Subcutaneous abdominal adipose tissue (tissue), 5 donors: Measurements from ENCODE around the gene UBTF.

Experiments
- H3K27ac ChIP-seq: one replicate; pipeline ENCODE4 v1.7.0; 2013; ENCODE audit warnings: low read depth, mild to moderate bottlenecking, inconsistent platforms, low read length, moderate library complexity
- H3K27me3 ChIP-seq, 5 donors: one replicate each; pipeline ENCODE4 v1.7.0; 2013; ENCODE audit warnings: low read length in 5 of 5, inconsistent platforms in 1 of 5; ENCODE audit not compliant: control insufficient read depth in 5 of 5, insufficient read depth in 4 of 5
- H3K36me3 ChIP-seq, 5 donors: one replicate each; pipeline ENCODE4 v1.7.0; 2013; ENCODE audit warnings: low read length in 5 of 5; ENCODE audit not compliant: control insufficient read depth in 5 of 5, insufficient read depth in 5 of 5
- H3K4me1 ChIP-seq, 5 donors: one replicate each; pipeline ENCODE4 v1.7.0; 2013; ENCODE audit warnings: low read length in 5 of 5, mild to moderate bottlenecking in 3 of 5, moderate library complexity in 1 of 5; ENCODE audit not compliant: control insufficient read depth in 5 of 5, insufficient read depth in 5 of 5
- H3K4me3 ChIP-seq, 5 donors: one replicate each; pipeline ENCODE4 v1.7.0; 2013; ENCODE audit warnings: low read length in 5 of 5, low read depth in 1 of 5
- H3K9ac ChIP-seq, 5 donors: one replicate each; pipeline ENCODE4 v1.7.0; 2013; ENCODE audit warnings: low read length in 5 of 5, mild to moderate bottlenecking in 4 of 5, moderate library complexity in 3 of 5
- H3K9me3 ChIP-seq, 5 donors: one replicate each; pipeline ENCODE4 v1.7.0; 2013; ENCODE audit warnings: low read length in 5 of 5; ENCODE audit not compliant: control insufficient read depth in 5 of 5
- donor health status: healthy.
- donor health status: healthy.
- donor health status: healthy.
- donor health status: healthy.
- donor health status: healthy.

UBTF gene, protein sequence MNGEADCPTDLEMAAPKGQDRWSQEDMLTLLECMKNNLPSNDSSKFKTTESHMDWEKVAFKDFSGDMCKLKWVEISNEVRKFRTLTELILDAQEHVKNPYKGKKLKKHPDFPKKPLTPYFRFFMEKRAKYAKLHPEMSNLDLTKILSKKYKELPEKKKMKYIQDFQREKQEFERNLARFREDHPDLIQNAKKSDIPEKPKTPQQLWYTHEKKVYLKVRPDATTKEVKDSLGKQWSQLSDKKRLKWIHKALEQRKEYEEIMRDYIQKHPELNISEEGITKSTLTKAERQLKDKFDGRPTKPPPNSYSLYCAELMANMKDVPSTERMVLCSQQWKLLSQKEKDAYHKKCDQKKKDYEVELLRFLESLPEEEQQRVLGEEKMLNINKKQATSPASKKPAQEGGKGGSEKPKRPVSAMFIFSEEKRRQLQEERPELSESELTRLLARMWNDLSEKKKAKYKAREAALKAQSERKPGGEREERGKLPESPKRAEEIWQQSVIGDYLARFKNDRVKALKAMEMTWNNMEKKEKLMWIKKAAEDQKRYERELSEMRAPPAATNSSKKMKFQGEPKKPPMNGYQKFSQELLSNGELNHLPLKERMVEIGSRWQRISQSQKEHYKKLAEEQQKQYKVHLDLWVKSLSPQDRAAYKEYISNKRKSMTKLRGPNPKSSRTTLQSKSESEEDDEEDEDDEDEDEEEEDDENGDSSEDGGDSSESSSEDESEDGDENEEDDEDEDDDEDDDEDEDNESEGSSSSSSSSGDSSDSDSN

DNA sequence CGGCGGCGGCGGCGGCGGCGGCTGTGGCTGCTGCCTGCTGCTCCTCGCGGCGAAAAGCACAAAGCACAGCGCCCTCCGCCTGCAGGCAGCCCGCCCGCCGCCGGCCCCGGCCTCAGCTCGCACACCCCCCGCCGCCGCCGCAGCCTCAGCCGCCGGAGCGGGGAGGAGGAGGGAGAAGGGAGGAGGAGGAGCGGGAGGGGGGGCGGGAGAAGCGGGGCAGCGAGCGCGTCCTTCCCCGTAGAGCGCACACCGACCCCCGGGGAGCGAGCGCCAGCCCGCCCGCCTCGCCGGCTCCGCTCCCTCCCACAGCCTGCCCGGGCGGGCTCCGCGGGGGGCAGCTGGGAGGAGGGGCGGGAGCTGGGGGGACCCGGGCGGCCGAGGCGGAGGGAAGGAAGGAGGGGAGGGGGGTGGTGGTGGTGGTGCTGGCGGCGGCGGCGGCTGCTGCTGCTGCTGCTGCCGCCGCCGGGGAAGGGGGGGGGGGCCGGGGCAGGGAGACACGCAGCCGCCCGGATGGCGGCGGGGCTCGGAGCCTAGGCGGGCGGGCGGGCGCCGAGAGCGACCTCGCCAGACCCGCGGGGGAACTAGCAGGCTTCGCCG lies at the start of gene UBTF:
Gene UBTF, minus strand, starts transcription at position 60 of the 597 bp plus-strand sequence. CDS start 1,446 bp downstream, outside the sequence.
- H3K4me1 ChIP-seq: peaks cover 17 to 51% (median 48%) of the 10 kb centered on the region in 5 donors
- H3K9ac ChIP-seq: peak within 1 kb of the TSS in 4 of 5 donors; percentile 71 to 89 (median 78)

DNA sequence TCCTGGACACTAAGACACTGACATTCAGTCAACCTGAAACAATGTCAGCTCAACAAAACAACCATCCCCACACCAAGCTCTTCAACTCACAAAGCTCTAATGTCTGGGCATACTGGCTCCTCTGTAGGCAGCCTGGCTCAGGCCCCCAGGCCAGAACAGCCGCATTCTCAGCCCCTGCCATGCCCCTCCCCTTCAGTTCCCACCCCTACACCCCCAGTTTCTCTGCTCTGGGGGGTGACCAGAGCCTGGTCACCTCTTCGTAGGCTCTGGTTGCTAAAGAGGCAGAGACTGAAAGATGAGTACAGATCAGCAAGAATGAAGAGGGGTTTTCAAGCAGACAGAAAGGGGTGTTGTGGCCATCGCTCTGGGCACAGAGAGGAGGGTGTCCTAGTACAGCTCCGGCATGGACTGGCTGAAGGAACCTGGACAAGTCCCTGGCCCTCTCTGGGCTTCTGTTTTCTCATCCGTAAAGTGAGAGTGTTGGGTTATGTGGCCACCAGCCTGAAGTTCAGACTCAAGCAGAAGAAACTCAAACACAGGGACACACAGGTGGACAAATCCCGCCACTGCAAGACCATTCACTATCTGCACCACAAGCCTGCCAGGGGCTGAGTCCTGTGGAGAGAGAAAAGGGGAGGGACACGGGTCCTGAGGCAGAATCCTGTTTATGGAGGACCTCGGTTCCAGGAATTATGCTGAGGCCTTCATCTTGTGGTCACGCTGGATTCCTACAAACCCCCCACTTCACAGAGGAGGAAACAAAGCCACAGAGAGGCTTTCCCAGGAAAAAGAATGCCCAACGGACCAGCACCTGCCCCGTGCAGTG lies 49.4 kb upstream of the UBTF start:
- Histone ChIP-seq H3K4me1 (peaks cover 0 to 19% (median 4%) of the 10 kb centered on the region in 5 donors), H3K9ac (no peak overlapping the region), H3K27ac (no peak overlapping the region), H3K36me3 (no peaks in the 10 kb centered on the region), H3K9me3 (no peaks in the 10 kb centered on the region), H3K4me3 (no peak overlapping the region), H3K27me3 (peaks cover 0 to 13% (median 11%) of the 10 kb centered on the region in 5 donors)

More for the DNA sequence above, at the start of gene UBTF:
- Histone ChIP-seq H3K4me3 (peak within 1 kb of the TSS in 4 of 5 donors; percentile 71 to 89 (median 86)), H3K36me3 (peaks cover 3 to 25% (median 22%) of the 10 kb centered on the region in 5 donors), H3K27me3 (no peaks in the 10 kb centered on the region), H3K9me3 (no peaks in the 10 kb centered on the region), H3K27ac (peak within 1 kb of the TSS; percentile 88)

DNA sequence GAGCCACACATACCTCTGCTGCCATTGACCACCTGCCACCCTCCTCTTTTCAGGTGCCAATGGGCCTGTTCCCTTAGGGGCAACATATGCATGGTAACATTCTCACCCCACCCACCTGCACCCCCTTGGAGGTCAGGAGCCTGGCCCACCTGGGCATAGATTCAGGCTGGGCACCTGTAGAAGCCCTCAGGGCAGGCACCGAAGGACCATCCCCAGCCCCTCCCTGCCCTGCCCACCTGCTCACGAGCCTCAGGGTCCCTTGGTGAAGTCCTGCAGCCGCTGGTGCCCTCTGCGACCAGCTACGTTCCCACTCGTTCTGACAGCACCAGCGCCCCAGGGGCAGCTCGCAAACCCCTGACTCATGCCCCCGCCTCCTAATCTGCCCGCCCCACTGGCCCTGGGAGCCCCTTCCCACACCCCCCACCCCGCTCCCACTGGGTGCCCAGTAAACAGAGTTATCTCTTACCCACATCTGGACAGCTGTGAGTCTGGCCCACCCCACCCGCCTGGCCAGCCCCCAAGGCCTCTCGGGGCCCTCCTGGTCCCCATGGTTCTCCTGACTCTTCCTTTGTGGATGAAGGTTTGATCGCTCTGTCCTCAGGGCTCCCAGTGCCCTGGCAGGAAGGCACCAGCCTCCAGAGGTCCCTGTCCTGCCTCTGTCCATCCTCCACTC lies 48.5 kb upstream of the UBTF start, which contains the start of gene SLC4A1:
Gene SLC4A1, minus strand, starts transcription at position 318 of the 673 bp plus-strand sequence. CDS start 5,269 bp downstream, outside the sequence.
- no peak within 1 kb of the TSS for H3K9ac ChIP-seq
- H3K27ac ChIP-seq: no peak within 1 kb of the TSS

DNA sequence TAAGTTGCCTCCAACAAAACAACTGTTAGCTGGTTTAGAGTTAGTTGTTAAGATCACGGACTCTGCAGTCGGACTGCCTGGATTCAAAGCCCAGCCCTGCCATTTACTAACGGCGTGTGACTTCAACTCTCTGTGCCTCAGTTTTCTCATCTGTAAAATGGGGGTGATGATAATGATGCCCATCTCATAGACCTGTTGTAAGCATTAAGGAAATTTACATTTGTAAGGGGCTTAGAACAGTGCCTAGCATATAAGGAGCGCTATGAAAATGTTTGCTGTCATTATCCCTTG lies 47.6 kb upstream of the UBTF start:
- H3K27ac ChIP-seq: no peak overlapping the region
- no peak overlapping the region for H3K9ac ChIP-seq
- H3K27me3 ChIP-seq: peaks cover 0 to 5% (median 4%) of the 10 kb centered on the region in 5 donors

More for the DNA sequence above, 48.5 kb upstream of the UBTF start, which contains the start of gene SLC4A1:
- H3K4me1 ChIP-seq: peaks cover 0 to 18% (median 4%) of the 10 kb centered on the region in 5 donors
- H3K9me3 ChIP-seq: no peaks in the 10 kb centered on the region
- H3K27me3 ChIP-seq: peaks cover 0 to 12% (median 10%) of the 10 kb centered on the region in 5 donors
- H3K36me3 ChIP-seq: no peaks in the 10 kb centered on the region
- no peak within 1 kb of the TSS for H3K4me3 ChIP-seq

DNA sequence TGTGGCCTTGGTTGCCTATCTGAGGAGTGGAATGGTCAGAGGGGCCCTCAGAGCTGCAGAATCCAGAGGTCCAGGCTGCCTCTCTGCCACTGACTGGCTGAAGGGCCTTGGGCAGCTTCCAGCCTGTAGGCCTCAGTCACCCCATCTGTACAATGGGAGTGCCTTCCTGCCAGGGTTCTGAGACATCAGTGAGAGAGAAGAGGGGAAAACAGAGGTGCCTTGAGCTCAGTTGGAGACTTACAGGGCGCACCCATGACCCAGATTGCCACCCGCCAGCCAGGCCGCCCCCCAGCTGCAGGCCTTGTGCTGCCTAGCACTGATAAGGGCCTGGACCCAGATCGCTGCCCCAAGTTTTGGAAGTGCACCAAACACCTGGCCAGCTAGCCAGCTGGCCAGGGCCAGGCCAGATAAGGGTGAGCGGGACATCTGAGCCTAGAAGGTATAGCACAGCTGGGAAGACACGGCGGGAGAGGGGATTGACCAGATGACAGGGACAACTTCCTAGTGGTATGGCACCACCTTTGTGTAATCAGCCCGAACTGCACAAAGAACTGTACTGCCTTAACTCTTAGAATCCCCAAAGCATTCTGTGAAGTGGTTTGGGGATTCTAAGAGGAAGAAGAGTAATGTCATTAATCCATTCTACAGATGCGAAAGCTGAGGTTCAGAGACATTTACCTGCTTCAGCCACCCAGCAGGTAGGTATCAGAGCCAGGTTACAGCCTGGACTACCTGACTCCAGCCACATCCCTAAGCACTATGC lies 47.1 kb upstream of the UBTF start:
- no peaks in the 10 kb centered on the region for H3K27me3 ChIP-seq
- H3K36me3 ChIP-seq: no peaks in the 10 kb centered on the region

More for the DNA sequence above, 47.6 kb upstream of the UBTF start:
- Histone ChIP-seq H3K9me3 (no peaks in the 10 kb centered on the region), H3K4me3 (no peak overlapping the region), H3K36me3 (no peaks in the 10 kb centered on the region), H3K4me1 (peaks cover 0 to 10% (median 0%) of the 10 kb centered on the region in 5 donors)

DNA sequence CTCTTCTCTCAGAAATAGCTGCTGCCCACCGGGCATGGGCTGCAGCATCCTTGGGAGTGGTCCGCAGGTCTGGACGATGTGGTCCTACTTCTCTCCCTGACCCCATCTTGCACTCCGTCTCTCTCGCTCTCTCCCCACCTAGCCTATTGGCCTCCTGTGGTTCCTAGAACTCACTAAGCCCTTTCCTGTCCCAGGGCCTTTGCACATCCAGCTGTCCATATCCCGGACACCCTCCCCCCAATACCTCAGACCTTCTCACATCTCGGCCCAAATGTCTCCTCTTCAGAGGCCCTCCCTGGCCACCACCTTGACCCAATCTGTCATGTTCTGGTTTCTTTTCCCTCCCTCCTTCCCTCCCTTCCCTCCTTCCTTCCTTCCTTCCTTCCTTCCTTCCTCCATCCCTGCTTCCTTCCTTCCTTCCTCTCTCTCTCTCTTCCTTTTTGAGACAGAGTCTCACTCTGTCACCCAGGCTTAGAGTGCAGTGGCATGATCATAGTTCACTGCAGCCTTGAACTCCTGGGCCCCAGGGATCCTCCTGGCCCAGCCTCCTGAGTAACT lies 43.9 kb upstream of the UBTF start:
- no peaks in the 10 kb centered on the region for H3K9me3 ChIP-seq
- no peaks in the 10 kb centered on the region for H3K4me1 ChIP-seq
- H3K4me3 ChIP-seq: no peak overlapping the region
- no peak overlapping the region for H3K27ac ChIP-seq
- no peaks in the 10 kb centered on the region for H3K27me3 ChIP-seq
- no peaks in the 10 kb centered on the region for H3K36me3 ChIP-seq
- H3K9ac ChIP-seq: no peak overlapping the region

More for the DNA sequence above, 47.1 kb upstream of the UBTF start:
- no peak overlapping the region for H3K27ac ChIP-seq
- peaks cover 0 to 5% (median 0%) of the 10 kb centered on the region in 5 donors for H3K4me1 ChIP-seq
- H3K4me3 ChIP-seq: no peak overlapping the region
- H3K9ac ChIP-seq: no peak overlapping the region
- H3K9me3 ChIP-seq: no peaks in the 10 kb centered on the region

DNA sequence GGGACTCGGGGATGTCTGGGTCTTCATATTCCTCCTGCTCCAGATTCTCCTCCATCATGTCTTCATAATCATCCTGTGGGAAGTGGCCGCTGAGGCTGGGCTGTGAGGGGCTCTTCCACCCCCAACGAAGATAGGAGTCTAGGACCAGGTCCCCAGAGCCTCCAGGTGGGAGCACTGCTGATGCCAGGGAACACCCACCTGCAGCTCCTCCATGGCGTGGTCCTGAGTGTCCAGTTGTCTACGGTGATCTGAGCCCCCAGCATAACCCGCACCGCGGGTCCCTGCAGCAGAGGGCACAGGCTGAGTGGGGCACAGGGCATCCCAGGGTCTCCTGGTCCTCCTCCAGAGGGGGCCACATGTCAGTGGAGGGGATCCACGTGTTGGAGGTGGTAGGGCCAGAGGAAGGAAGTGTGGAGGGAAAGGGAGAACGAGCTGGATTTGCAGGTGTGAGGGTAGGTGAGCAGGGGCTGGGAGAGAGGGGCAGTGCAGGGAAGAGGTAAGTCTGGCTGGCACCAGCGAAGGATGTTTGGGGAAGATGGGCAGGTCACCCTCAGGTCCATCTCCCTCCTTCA lies 43.3 kb upstream of the UBTF start:
- H3K27me3 ChIP-seq: no peaks in the 10 kb centered on the region
- no peaks in the 10 kb centered on the region for H3K36me3 ChIP-seq

DNA sequence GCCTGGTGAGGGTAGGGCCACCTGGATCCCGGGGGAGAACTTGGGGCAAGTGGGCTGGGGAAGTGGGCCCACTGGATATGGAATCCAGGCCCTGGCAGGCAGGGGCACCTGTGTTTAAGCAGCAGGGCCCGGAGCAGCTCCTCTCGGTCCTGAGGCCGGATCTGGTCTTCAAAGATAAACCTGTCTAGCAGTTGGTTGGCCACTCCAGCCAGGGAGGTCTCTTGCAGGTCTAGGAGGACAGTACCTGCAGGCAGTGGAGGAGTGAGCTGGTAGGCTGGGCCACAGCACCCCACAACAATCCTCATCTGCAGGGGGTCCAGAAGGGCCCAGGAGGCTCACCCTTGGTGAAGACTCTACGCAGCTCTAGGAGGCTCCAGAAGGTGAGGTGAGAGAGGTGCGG lies 40.8 kb upstream of the UBTF start:
- Histone ChIP-seq H3K4me3 (no peak overlapping the region), H3K9me3 (no peaks in the 10 kb centered on the region), H3K4me1 (no peaks in the 10 kb centered on the region), H3K27ac (no peak overlapping the region), H3K27me3 (peaks cover 0 to 6% (median 0%) of the 10 kb centered on the region in 5 donors), H3K36me3 (no peaks in the 10 kb centered on the region), H3K9ac (no peak overlapping the region)

More for the DNA sequence above, 43.3 kb upstream of the UBTF start:
- no peak overlapping the region for H3K9ac ChIP-seq
- no peak overlapping the region for H3K27ac ChIP-seq
- no peak overlapping the region for H3K4me3 ChIP-seq
- H3K9me3 ChIP-seq: no peaks in the 10 kb centered on the region
- H3K4me1 ChIP-seq: no peaks in the 10 kb centered on the region
